Stimulated activated CD4-positive, alpha-beta T cell treated with anti-CD3 and anti-CD28 coated beads, Interleukin-2, amount 100 ng/mL, for 4 hours (primary cell): ENCODE data around the gene UBE3B.
"Not testable (repeated sequence)": the region's sequence is repeated elsewhere in the genome, so short reads cannot be mapped to it uniquely, and the experiment has no call there.

Experiments
- DNase-seq: peaks from one replicate; pipeline ENCODE4 v3.0.0-alpha.2; 2020; ENCODE audit warnings: low read depth

The UBE3B gene

GRCh38 chr12:109450980-109451379 lies 26.5 kb upstream of the UBE3B start:
- no peak for DNase-seq

GRCh38 chr12:109451400-109451799 lies 26.0 kb upstream of the UBE3B start:
- DNase-seq = no peak

DNA sequence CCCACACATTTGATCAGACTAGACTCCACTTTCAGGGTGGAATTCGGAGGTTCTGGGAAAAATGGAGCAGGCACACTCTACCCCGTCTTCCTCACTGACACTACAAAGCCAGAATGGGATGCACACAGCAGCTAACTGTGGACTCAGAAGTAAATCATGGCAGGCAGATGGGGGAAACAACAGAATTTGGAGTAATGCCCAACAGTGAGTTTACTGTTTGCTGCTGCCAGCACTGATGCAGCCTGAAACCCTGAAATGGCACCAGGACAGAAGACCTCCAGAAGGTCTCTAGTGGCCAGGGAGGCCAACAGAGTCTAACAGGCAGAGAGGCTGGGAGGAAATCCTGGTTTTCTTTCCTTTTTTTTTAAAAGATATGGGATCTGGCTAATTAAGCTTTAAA lies 24.9 kb upstream of the UBE3B start:
- no peak for DNase-seq

DNA sequence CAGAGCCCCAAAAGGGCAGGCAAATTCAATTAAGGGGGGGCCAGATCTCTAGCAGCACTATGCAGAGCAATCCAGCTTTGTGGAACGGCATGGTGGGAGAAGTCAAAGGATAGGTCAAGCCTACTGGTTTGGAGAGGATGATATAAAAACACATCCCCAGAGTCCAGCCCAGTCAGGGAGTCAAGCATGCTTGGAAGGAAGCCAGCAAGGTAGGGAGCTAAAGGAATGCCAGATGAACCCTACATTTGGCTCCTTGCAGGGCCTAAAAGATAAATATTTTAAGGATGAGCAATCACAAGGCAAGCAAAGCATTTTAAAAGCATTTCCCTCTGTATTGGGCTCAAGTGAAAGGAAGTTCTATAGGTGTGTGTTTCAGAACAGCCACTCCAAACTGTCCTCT lies 21.7 kb upstream of the UBE3B start:
- no peak for DNase-seq

GRCh38 chr12:109458086-109458485 lies 19.3 kb upstream of the UBE3B start:
- DNase-seq = no peak

DNA sequence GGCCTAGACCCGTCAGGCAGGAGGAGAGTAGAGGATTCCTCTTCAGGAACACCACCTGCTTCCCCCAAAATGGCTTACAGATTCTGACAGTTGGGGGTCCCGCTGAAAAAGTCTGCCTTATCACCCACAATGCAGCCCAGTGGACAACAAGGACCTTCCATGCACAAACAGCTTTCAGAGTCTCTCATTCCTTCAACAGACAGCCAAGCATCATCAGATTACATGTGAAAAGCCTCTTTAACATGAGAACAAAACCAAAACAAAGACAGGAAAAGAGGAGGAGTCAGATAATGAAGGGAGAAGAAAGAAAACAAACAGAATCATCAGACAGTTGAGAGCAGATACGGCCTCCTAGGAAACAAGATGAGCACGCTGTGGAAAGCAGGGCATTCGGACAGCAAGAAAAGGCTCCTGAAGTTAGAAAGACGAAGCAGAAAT lies 18.6 kb upstream of the UBE3B start:
- no peak for DNase-seq

- no peak for DNase-seq
These were observed 18.2 kb upstream of the UBE3B start for GRCh38 chr12:109459247-109459646.

DNA sequence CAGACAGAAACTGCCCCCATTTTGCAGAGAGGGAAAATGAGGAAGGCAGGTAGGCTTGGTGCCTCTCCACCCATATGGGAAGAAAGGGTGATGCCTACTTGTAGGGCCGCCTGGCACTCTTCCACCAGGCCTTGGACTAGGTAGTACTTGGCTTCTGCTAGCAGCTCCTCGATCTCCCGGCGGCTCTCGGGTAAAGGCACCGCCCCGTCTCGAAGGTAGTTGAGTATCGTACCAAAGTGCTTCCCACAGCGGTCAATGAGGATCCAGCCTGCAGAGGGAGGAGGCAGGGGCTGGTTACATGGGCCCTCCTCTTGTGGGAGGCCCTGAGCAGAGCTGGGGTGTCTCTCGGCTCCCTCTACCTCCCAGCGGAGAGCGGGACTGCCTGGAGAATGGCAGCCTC lies 16.9 kb upstream of the UBE3B start:
- no peak for DNase-seq

- no peak for DNase-seq
These were observed 16.2 kb upstream of the UBE3B start for GRCh38 chr12:109461049-109461845.

DNA sequence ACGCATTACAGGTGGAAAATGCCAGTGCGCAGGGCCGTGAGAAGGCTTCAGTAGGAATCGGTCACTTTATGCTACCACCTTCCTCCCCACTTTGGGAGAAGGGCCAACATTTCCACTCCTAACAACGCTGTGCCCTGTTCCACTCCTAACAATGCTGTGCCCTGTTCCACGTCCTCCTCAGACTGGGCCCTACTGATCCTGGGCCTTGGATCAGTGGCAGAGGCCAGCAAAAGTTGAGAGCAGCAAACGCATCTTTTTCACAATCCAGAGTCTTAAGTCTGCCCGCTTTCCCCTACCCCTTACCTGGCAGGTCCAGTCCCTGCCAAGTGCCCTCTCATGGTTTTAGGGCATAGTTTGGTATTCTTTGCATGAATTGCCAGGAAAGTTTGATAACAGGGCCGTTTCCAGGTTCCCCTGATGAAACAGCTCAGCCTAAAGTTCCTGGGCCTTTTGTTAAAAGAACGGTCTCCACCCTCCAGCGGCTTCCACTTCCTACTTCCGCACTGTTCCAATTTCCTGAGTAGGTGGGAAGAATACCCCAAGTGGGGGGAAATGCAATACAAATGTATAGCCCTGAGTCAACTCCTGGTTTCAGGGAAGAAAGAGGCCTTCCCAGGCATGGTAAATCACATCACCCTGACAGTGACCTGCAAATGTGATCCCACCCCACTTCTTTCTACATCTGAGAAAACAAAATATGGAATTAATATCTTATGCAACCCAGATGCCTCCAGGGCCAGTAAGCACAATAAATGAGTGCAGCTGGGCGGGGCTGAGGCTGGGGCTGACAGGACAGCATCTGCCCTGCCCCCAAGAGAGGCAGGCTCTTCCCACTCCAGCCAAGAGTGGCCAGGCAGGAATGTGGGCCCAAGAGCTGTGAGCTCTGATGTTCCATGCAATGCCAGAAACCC lies 15.3 kb upstream of the UBE3B start:
- DNase-seq = no peak

- DNase-seq = no peak
These were observed 14.4 kb upstream of the UBE3B start for GRCh38 chr12:109462868-109463692.

GRCh38 chr12:109463756-109464155 lies 13.7 kb upstream of the UBE3B start:
- DNase-seq = no peak

DNA sequence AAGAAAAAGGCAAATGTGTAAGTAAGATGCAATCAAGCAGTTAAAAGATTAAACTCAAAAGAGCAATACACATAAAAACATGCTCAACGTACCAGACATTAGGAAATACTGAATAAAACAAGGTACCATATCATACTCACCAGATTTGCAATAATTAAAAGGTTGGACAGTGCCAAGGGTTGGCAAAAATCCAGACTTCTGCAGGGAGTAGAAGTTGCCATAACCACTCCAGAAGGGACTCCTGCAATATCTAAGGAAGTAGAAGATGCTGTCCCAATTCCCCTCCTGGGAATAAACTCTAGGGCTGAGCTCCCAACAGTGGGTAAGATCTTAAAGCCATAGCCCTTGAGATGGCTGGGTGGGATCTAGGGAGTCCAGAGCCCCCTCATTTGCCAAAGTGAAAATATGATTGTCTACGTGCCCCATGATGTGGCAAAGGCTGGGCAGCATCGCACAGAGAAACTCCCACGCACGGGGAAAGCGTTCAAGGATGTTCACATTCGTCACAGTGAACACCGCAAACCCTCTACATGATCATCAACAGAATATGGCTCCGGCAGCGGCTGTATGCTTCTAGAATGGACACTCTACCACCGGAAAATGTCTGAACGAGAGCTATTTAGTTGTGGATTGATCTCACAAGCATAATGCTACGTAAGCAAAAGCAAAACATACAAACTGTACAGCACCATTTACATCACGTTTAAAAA lies 12.6 kb upstream of the UBE3B start:
- no peak for DNase-seq

DNA sequence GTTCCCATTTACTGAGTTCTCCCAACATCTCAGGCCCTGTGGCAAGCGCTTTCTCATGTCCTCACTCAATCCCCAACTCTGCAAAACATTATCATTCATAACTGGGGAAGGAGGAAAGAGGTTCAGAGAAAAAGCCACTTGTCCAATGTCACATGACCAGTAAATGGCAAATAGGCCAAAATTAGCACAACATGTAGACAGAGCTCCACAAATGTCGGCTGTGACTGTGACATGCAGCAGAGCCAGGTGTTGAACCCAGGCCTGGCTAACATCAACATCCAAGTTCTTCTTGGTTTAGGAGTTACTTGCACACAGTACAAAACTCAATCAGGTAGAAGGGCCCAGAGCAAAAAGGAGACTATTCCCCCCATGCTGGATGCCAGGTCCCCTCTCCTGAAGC lies 11.1 kb upstream of the UBE3B start:
- no peak for DNase-seq

- no peak for DNase-seq
These were observed 10.6 kb upstream of the UBE3B start for GRCh38 chr12:109466821-109467220.

GRCh38 chr12:109467978-109468676 lies 9.3 kb upstream of the UBE3B start:
- DNase-seq = no peak

GRCh38 chr12:109469517-109469916 lies 7.9 kb upstream of the UBE3B start:
- no peak for DNase-seq

DNA sequence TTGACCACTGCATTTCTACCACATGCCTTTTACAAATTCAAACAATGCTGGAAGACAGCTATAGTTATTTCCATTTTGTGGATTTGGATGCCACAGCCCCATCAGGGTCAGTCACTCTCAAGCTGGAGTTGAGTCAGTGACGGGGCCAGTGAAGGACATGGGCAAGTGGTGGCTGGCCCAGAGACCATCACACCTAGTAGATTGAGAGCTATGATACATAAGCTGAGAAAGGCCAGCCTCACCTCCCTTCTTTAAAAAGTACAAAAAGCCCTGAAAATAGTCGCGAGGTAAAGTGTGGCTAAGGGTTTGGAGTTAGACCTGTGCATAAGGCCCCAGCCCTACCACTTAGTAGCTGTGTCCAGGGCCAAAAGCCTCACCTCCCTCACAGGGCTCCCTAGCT lies 4.4 kb upstream of the UBE3B start:
- DNase-seq = no peak

DNA sequence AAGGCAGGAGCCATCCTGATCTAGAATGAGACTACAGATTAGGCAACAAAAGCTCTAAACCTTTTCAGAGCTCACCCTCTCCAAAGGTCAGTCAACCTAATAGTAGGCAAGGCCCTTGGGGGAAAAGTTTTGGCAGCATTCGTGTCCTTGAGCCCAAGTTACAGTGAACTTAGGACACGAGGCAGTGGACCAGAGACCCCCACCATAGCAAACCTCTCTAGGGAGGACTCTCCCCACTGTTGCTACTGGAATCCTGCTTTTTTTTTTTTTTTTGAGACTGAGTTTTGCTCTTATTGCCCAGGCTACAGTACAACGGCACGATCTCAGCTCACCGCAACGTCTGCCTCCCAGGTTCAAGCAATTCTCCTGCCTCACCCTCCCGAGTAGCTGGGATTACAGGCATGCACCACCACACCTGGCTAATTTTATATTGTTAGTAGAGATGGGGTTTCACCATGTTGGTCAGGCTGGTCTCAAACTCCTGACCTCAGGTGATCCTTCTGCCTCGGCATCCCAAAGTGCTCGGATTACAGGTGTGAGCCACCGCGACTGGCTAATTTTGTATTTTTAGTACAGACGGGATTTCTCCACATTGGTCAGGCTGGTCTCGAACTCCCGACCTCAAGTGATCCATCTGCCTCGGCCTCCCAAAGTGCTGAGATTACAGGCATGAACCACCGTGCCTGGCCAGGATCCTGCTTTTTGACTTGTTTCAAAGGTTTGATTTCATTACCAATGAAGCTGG lies 3.7 kb upstream of the UBE3B start:
- DNase-seq = not testable (repeated sequence)

- DNase-seq = no peak
These were observed 2.3 kb upstream of the UBE3B start for GRCh38 chr12:109475121-109475520.
